K562 (cell line): ENCODE data around the gene SCUBE1. TPM values are rescaled to one million over a fixed set of nuclear protein-coding genes. Genes with fewer than 3 reads are reported as not detected.

ENCODE experiments used
- CEBPZ ChIP-seq: fragments of 150-350 bp; IDR thresholded peaks from 2 replicates; pipeline ENCODE4 v1.6.1; 2014; ENCODE audit warnings: low read depth, mild to moderate bottlenecking, low read length, borderline replicate concordance
- FOXA3 ChIP-seq, 2 experiments: fragments of 450-650 bp in 1 of 2; sonication (generic) in 1 of 2; formaldehyde crosslinking; IDR thresholded peaks in 1 of 2; conservative IDR thresholded peaks in 1 of 2; 2 replicates each; pipeline versions ENCODE4 v1.4.0 to v1.8.0; 2020 to 2022; ENCODE audit warnings: mild to moderate bottlenecking in 2 of 2, missing genetic modification reagents in 1 of 2
- MAX ChIP-seq: sonication (generic); formaldehyde crosslinking; IDR thresholded peaks from 2 replicates; pipeline ENCODE4 v1.9.0; 2022; ENCODE audit warnings: mild to moderate bottlenecking, missing genetic modification reagents
- MITF ChIP-seq: IDR thresholded peaks from 2 replicates; pipeline ENCODE4 v1.6.1; 2014; ENCODE audit warnings: antibody characterized with exemption
- PRDM10 ChIP-seq: fragments of 450-650 bp; IDR thresholded peaks from 2 replicates; pipeline ENCODE4 v1.6.1; 2018; ENCODE audit not compliant: partially characterized antibody
- TSHZ1 ChIP-seq: fragments of 250-450 bp; sonication (Bioruptor Pico); IDR thresholded peaks from 2 replicates; pipeline ENCODE4 v1.4.0; 2020; ENCODE audit warnings: mild to moderate bottlenecking, moderate library complexity
- ZNF12 ChIP-seq: sonication (generic); formaldehyde crosslinking; IDR thresholded peaks from 2 replicates; pipeline ENCODE4 v1.4.0; 2020; ENCODE audit warnings: mild to moderate bottlenecking, missing genetic modification reagents
- ZNF197 ChIP-seq: fragments of 200-800 bp; sonication (Bioruptor generic); IDR thresholded peaks from 2 replicates; pipeline ENCODE4 v1.6.1; 2016; ENCODE audit warnings: low read depth, missing genetic modification characterization, missing compliant biosample characterization
- polyA plus RNA-seq, 8 experiments: library from polyadenylated mRNA; depleted of rRNA in 4 of 8; stranded (reverse) in 5 of 8; unstranded in 3 of 8; fragments of >200 nt; fragmentation: Nextera tagmentation in 2 of 8; fragmentation: Illumina TruSeq in 1 of 8; extraction: Ambion mirVana in 2 of 8; extraction: Trizol in 1 of 8; gene quantifications; 2 replicates each; pipeline versions ENCODE4 v1.2.1 to v1.2.3, GENCODE V29; 2011 to 2014; ENCODE audit warnings: inconsistent platforms in 1 of 8, missing spikeins in 1 of 8
- total RNA-seq, 7 experiments: library from RNA; depleted of rRNA in 6 of 7; stranded (reverse); fragments of >200 nt in 6 of 7; fragmentation: Illumina TruSeq in 2 of 7; extraction: Trizol in 2 of 7; gene quantifications; 2 replicates each; pipeline versions ENCODE4 v1.2.1 to v1.2.3, GENCODE V29; 2011 to 2021; ENCODE audit warnings: low replicate concordance in 1 of 7

Gene SCUBE1
- total and polyA plus RNA-seq, 9 of the 15 experiments (the other 6 are each of a cell fraction or from before 2014, with no cell fraction given), result 0.03 to 0.47 (median 0.29) TPM; not detected in 6

GRCh38 chr22:43293655-43294392, 49.3 kb downstream of the SCUBE1 start (continued):
- TF ChIP-seq PRDM10 (peak; percentile 20), ZNF197 (CRISPR knock-in tag) (no peak), FOXA3 (CRISPR knock-in tag; conservative IDR thresholded peaks at IDR 0.05 in 1 of 2, IDR thresholded peaks at IDR 0.05 in 1 of 2) (peak; percentile 11 to 87; a peak in 2 of 4 replicates), ZNF12 (CRISPR knock-in tag) (no peak), TSHZ1 (CRISPR knock-in tag) (no peak), MAX (CRISPR knock-in tag) (peak; percentile 7; the same call in 1 of the 2 replicates), CEBPZ (no peak), MITF (peak; percentile 76; the same call in 1 of the 2 replicates)
